ENCODE results near the gene NAP1L4. TPM values are rescaled to one million over a fixed set of nuclear protein-coding genes. Genes with fewer than 3 reads are reported as not detected.

The NAP1L4 gene
- polyA plus RNA-seq, 4 donors: 173 to 202 (median 194) TPM

Other genes with a start within 250 kb of the NAP1L4 start
- 100 to 1,000 TPM; 115 to 166 (median 134) TPM for gene CDKN1C, start 106.6 kb downstream of the NAP1L4 start, polyA plus RNA-seq (ENCODE audit: insufficient read length in 4 of 4)
- gene PHLDA2, start 62.9 kb downstream of the NAP1L4 start, polyA plus RNA-seq (ENCODE audit: insufficient read length in 4 of 4): 1 to 10 TPM in 2 of 4 donors, under 1 TPM in 2; 0.54 to 2.5 (median 1.3) TPM
- gene CARS1, start 65.1 kb upstream of the NAP1L4 start, polyA plus RNA-seq (ENCODE audit: insufficient read length in 4 of 4): 10 to 100 TPM; 25.2 to 26.2 (median 25.9) TPM
- gene OSBPL5, start 173.0 kb upstream of the NAP1L4 start, polyA plus RNA-seq (ENCODE audit: insufficient read length in 4 of 4): 10 to 100 TPM; 18.2 to 20.9 (median 19.8) TPM
- not detected for gene MRGPRG, start 226.5 kb upstream of the NAP1L4 start, polyA plus RNA-seq (ENCODE audit: insufficient read length in 4 of 4)
- gene MRGPRE, start 240.1 kb upstream of the NAP1L4 start, polyA plus RNA-seq (ENCODE audit: insufficient read length in 4 of 4): not detected

Data from right renal pelvis (tissue), 4 donors.